ENCODE measurements around the gene TAX1BP3.
"Not testable (repeated sequence)": the region's sequence is repeated elsewhere in the genome, so short reads cannot be mapped to it uniquely, and the experiment has no call there.

The TAX1BP3 gene

GRCh38 chr17:3668279-3669084, at the start of gene TAX1BP3, which contains the start of gene EMC6:
TSS of gene TAX1BP3 (minus strand) at chr17:3668578. CDS start at chr17:3668526, 52 bp downstream.
TSS of gene EMC6 (plus strand) at chr17:3668812. CDS start at chr17:3669147, 335 bp downstream.
- DNase-seq, result peak; percentile 98

- DNase-seq, result no peak
Measured at GRCh38 chr17:3715296-3715695, 46.9 kb upstream of the TAX1BP3 start.

GRCh38 chr17:3712811-3713463, 44.6 kb upstream of the TAX1BP3 start:
- DNase-seq, result peak; percentile 38 to 52

GRCh38 chr17:3710951-3711383, 42.6 kb upstream of the TAX1BP3 start:
- DNase-seq, result peak; percentile 61 to 74

- DNase-seq, result no peak
Measured at GRCh38 chr17:3708366-3708765, 40.0 kb upstream of the TAX1BP3 start.

GRCh38 chr17:3705718-3705984, 37.3 kb upstream of the TAX1BP3 start:
- DNase-seq, result not testable (repeated sequence)

GRCh38 chr17:3704931-3705717, 36.7 kb upstream of the TAX1BP3 start:
- DNase-seq, result no peak

GRCh38 chr17:3702041-3702539, 33.7 kb upstream of the TAX1BP3 start:
- DNase-seq, result not testable (repeated sequence)

GRCh38 chr17:3699951-3700350, 31.6 kb upstream of the TAX1BP3 start:
- no peak for DNase-seq

GRCh38 chr17:3698139-3698538, 29.8 kb upstream of the TAX1BP3 start:
- no peak for DNase-seq

- DNase-seq, result no peak
Measured at GRCh38 chr17:3697103-3697476, 28.7 kb upstream of the TAX1BP3 start.

- DNase-seq, result peak; percentile 44 to 53
Measured at GRCh38 chr17:3695723-3696411, 27.5 kb upstream of the TAX1BP3 start, which contains the start of gene P2RX5. TSS of gene P2RX5 (minus strand) at chr17:3696155. CDS start at chr17:3696005, 150 bp downstream.

- peak in 1 of 2 experiments; percentile 17 for DNase-seq
Measured at GRCh38 chr17:3695129-3695722, 26.8 kb upstream of the TAX1BP3 start.

GRCh38 chr17:3693829-3694231, 25.5 kb upstream of the TAX1BP3 start:
- peak; percentile 58 to 72 for DNase-seq

- no peak for DNase-seq
Measured at GRCh38 chr17:3693141-3693540, 24.8 kb upstream of the TAX1BP3 start.

- no peak for DNase-seq
Measured at GRCh38 chr17:3692346-3692745, 24.0 kb upstream of the TAX1BP3 start.

- no peak for DNase-seq
Measured at GRCh38 chr17:3691617-3692067, 23.3 kb upstream of the TAX1BP3 start.

GRCh38 chr17:3690094-3690715, 21.8 kb upstream of the TAX1BP3 start:
- DNase-seq, result no peak

GRCh38 chr17:3689262-3690093, 21.1 kb upstream of the TAX1BP3 start:
- DNase-seq, result no peak

- no peak for DNase-seq
Measured at GRCh38 chr17:3688852-3689261, 20.5 kb upstream of the TAX1BP3 start.
